CD4-positive, alpha-beta T cell (primary cell): ENCODE measurements around the gene SMC5. TPM values are rescaled to one million over a fixed set of nuclear protein-coding genes. Genes with fewer than 3 reads are reported as not detected.

Experiments used
- ATAC-seq: fragments of 200-7000 bp; cut with Tn5 transposase; one replicate; pipeline ENCODE4 v1.10.0; 2022; ENCODE audit warnings: mild to moderate bottlenecking; ENCODE audit not compliant: poor library complexity
- CTCF ChIA-PET: fragments of 350-600 bp; sonication (Branson Sonifier 250); formaldehyde crosslinking; loops from one replicate; lab custom pipeline; 2021; ENCODE audit warnings: antibody characterized with exemption, inconsistent platforms; lab: Charles Lee
- POLR2A ChIA-PET: fragments of 350-600 bp; sonication (Branson Sonifier 250); formaldehyde crosslinking; loops from one replicate; lab custom pipeline; 2021; ENCODE audit warnings: antibody characterized with exemption, inconsistent platforms; lab: Charles Lee
- DNase-seq, 14 experiments: peaks; one replicate each; pipeline ENCODE4 v3.0.0-alpha.2; 2013 to 2020; ENCODE audit warnings: mixed read lengths in 2 of 14
- H3K27ac ChIP-seq, 2 donors: one replicate each; pipeline versions ENCODE4 v1.5.1 to v1.7.0; 2013; ENCODE audit warnings: low read length in 2 of 2, low read depth in 1 of 2, mild to moderate bottlenecking in 1 of 2
- H3K27me3 ChIP-seq, 2 experiments: 1 replicate in 1 of 2; 2 replicates in 1 of 2; pipeline versions ENCODE4 v1.6.1 to v1.7.0; 2013; ENCODE audit warnings: low read length in 2 of 2, control low read depth in 1 of 2, mild to moderate bottlenecking in 1 of 2, moderate library complexity in 1 of 2; ENCODE audit not compliant: insufficient read depth in 2 of 2, control insufficient read depth in 1 of 2
- H3K36me3 ChIP-seq: one replicate; pipeline ENCODE4 v1.6.1; 2013; ENCODE audit warnings: low read length, control low read depth; ENCODE audit not compliant: insufficient read depth
- H3K4me1 ChIP-seq: one replicate; pipeline ENCODE4 v1.6.1; 2013; ENCODE audit warnings: low read length, control low read depth; ENCODE audit not compliant: insufficient read depth
- H3K4me3 ChIP-seq: one replicate; pipeline ENCODE4 v1.5.1; 2013; ENCODE audit warnings: mild to moderate bottlenecking, low read length, moderate library complexity
- H3K9me3 ChIP-seq, 2 experiments: 1 replicate in 1 of 2; 2 replicates in 1 of 2; pipeline versions ENCODE4 v1.6.1 to v1.7.0; 2013; ENCODE audit warnings: low read length in 2 of 2, mild to moderate bottlenecking in 2 of 2, control low read depth in 1 of 2, moderate library complexity in 1 of 2; ENCODE audit not compliant: control insufficient read depth in 1 of 2, insufficient read depth in 1 of 2
- H3K27ac Mint-ChIP-seq: one replicate; pipeline ENCODE4 v1.8.0; 2020; ENCODE audit warnings: mixed read lengths
- H3K27me3 Mint-ChIP-seq: one replicate; pipeline ENCODE4 v1.8.0; 2021; ENCODE audit warnings: mixed read lengths
- H3K36me3 Mint-ChIP-seq: one replicate; pipeline ENCODE4 v1.8.0; 2021; ENCODE audit warnings: low read depth, mixed read lengths
- H3K4me1 Mint-ChIP-seq: one replicate; pipeline ENCODE4 v1.8.0; 2021; ENCODE audit warnings: low read depth, mixed read lengths
- H3K4me3 Mint-ChIP-seq: one replicate; pipeline ENCODE4 v1.8.0; 2020; ENCODE audit warnings: mild to moderate bottlenecking, mixed read lengths
- H3K9me3 Mint-ChIP-seq: one replicate; pipeline ENCODE4 v1.8.0; 2020; ENCODE audit warnings: mixed read lengths
- intact Hi-C, 2 experiments: fragments of 100-400 bp; cut with DNase I in 1 of 2; cut with micrococcal nuclease in 1 of 2; formaldehyde crosslinking; loops; one replicate each; pipeline versions ENCODE4 v1.15.1 to v1.9.0; 2023 to 2025; cut with DNase I, micrococcal nuclease
- total RNA-seq, 174 experiments: library from RNA in 2 of 174; stranded (reverse) in 2 of 174; gene quantifications; one replicate each; pipeline ENCODE4 v1.2.3 and lab custom pipeline; 2021 to 2026
- TF ChIP-seq, protein P1 (sequence below): fragments of 200-600 bp; IDR thresholded peaks from one replicate; pipeline ENCODE4 v1.8.0; 2022; ENCODE audit warnings: antibody characterized with exemption, mild to moderate bottlenecking

Gene SMC5
- total RNA-seq, 2 experiments from 2014 or later, result 37.7 to 38.1 TPM

DNA sequence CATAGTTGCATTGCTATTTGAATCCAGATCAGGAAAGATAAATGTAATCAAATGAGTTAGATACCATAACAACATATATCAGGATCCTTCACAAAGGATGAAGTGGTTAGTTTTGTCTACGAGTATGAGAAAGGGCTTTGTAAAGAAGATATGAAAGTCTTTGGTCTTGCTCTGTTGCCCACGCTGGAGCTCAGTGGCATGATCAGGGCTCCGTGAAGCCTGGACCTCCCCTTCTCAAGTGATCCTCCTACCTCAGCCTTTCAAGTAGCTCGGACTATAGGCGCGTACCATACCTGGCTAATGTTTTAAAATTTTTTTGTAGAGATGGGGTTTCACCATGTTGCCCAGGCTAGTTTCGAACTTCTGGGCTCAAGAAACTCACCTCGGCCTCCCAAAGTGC, 1.8 kb downstream of the SMC5 start:
- peaks cover 14% of the 10 kb centered on the region for H3K36me3 ChIP-seq
- ChIA-PET CTCF (no interaction called here), POLR2A (interaction anchor here (0.9 kb wide), 1 partner anchor 10 kb away, joined by 4 read pairs; no protein-coding TSS in a partner anchor)
- H3K27ac ChIP-seq, result no peak overlapping the region
- Mint-ChIP-seq H3K9me3 (no peaks in the 10 kb centered on the region), H3K4me3 (peak overlapping the region; percentile 93), H3K4me1 (peaks cover 59% of the 10 kb centered on the region), H3K27me3 (no peaks in the 10 kb centered on the region), H3K36me3 (peaks cover 59% of the 10 kb centered on the region), H3K27ac (peak overlapping the region; percentile 96)
- peaks cover 44% of the 10 kb centered on the region for H3K4me1 ChIP-seq
- H3K9me3 ChIP-seq, result no peaks in the 10 kb centered on the region
- DNase-seq (no peak), ATAC-seq (no peak)
- H3K27me3 ChIP-seq, result no peaks in the 10 kb centered on the region
- intact Hi-C loops, result loop anchor here (5.0 to 10.0 kb wide), 4 partner anchors 157 to 1476 kb away; a partner anchor contains a TSS
- H3K4me3 ChIP-seq, result peak overlapping the region; percentile 89
- TF ChIP-seq, protein P1, sequence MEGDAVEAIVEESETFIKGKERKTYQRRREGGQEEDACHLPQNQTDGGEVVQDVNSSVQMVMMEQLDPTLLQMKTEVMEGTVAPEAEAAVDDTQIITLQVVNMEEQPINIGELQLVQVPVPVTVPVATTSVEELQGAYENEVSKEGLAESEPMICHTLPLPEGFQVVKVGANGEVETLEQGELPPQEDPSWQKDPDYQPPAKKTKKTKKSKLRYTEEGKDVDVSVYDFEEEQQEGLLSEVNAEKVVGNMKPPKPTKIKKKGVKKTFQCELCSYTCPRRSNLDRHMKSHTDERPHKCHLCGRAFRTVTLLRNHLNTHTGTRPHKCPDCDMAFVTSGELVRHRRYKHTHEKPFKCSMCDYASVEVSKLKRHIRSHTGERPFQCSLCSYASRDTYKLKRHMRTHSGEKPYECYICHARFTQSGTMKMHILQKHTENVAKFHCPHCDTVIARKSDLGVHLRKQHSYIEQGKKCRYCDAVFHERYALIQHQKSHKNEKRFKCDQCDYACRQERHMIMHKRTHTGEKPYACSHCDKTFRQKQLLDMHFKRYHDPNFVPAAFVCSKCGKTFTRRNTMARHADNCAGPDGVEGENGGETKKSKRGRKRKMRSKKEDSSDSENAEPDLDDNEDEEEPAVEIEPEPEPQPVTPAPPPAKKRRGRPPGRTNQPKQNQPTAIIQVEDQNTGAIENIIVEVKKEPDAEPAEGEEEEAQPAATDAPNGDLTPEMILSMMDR, result no peak

DNA sequence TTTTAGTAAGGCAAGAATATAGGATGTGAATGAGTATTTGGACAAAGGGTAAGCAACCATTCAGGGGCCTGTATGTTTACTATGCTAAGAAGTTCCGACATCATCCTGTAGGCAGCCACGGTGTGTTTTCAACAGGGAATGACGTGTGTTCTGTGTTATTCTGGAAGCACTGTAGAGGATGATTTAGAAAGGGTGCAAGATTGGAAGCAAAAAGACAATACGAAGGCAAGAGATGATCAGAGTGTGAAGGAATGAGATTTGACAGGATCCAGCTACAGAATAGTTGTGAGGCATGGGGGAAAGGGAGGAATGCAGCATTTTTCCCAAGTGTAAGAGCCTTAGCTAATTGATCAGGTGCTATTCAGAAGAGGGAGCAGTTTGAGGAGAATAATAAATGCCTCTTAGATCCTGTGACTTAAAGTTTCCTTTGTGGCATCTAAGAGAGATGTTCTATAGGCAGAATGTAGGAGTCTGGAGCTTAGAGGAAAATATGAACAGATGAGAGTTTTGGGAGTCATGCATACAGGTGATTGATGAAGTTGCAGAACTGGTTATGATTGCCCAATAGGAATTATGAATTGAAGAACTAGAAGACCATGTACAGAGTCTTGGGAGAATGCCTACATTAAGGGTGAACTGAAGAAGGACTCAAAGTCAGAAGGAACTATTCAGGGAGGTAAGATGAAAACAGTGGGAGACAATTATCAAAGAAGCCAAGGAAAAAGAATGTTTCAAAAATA, 2.5 kb downstream of the SMC5 start:
- intact Hi-C loops, result loop anchor here (5.0 to 10.0 kb wide), 4 partner anchors 156 to 1476 kb away; a partner anchor contains a TSS
- Histone ChIP-seq H3K4me1 (peaks cover 44% of the 10 kb centered on the region), H3K27ac (no peak overlapping the region), H3K36me3 (peaks cover 17% of the 10 kb centered on the region), H3K9me3 (no peaks in the 10 kb centered on the region), H3K27me3 (no peaks in the 10 kb centered on the region), H3K4me3 (no peak overlapping the region)
- Mint-ChIP-seq H3K9me3 (no peaks in the 10 kb centered on the region), H3K4me1 (peaks cover 62% of the 10 kb centered on the region), H3K36me3 (peaks cover 65% of the 10 kb centered on the region), H3K4me3 (peak overlapping the region; percentile 93), H3K27me3 (no peaks in the 10 kb centered on the region), H3K27ac (peak overlapping the region; percentile 96)
- TF ChIP-seq, protein P1, result no peak
- DNase-seq (no peak), ATAC-seq (no peak)
- ChIA-PET POLR2A (interaction anchor here (1.2 to 2.8 kb wide), 2 partner anchors 10 to 158 kb away, joined by 3 to 8 read pairs; no protein-coding TSS in a partner anchor), CTCF (no interaction called here)

DNA sequence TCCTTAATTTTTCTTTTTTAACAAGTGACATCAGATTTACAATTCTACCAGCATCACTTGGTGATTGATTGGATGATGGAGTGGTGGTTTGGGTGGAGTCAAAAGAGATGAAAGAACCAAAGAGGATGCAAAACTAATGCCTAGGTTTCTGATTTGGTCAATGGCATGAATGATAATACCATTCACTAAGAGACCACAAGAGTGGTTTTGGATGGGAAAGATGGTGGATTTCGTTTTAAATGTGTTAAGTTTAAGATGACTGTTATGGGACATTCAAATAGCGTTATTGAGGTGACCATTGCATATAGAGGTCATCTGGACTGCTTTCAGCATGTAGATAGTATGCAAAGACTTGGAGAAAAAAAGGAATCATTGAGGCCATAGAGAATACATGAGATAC, 3.6 kb downstream of the SMC5 start:
- Mint-ChIP-seq H3K27me3 (no peaks in the 10 kb centered on the region), H3K27ac (peak overlapping the region; percentile 96), H3K36me3 (peaks cover 75% of the 10 kb centered on the region), H3K4me1 (peaks cover 67% of the 10 kb centered on the region), H3K4me3 (peak overlapping the region; percentile 93), H3K9me3 (no peaks in the 10 kb centered on the region)
- intact Hi-C loops, result loop anchor here (5.0 to 10.0 kb wide), 4 partner anchors 155 to 1478 kb away; a partner anchor contains a TSS
- DNase-seq (no peak), ATAC-seq (no peak)
- ChIA-PET CTCF (no interaction called here), POLR2A (interaction anchor here (0.7 to 2.8 kb wide), 3 partner anchors 9 to 157 kb away, joined by 3 to 8 read pairs (median 3); no protein-coding TSS in a partner anchor)
- TF ChIP-seq, protein P1, result no peak
- Histone ChIP-seq H3K36me3 (peaks cover 23% of the 10 kb centered on the region), H3K4me1 (peaks cover 36% of the 10 kb centered on the region), H3K9me3 (no peaks in the 10 kb centered on the region), H3K4me3 (no peak overlapping the region), H3K27me3 (no peaks in the 10 kb centered on the region), H3K27ac (no peak overlapping the region)
